Calu3 (cell line): ENCODE measurements around the gene JHY. TPM values are rescaled to one million over a fixed set of nuclear protein-coding genes. Genes with fewer than 3 reads are reported as not detected.
"Not testable (repeated sequence)": the region's sequence is repeated elsewhere in the genome, so short reads cannot be mapped to it uniquely, and the experiment has no call there.

Source experiments
- BruUV-seq: library from RNA; stranded (reverse); fragments of 400-500 nt; replicated peaks from 2 replicates; lab custom pipeline; 2021; lab: Mats Ljungman, UMichigan
- CTCF ChIA-PET: fragments of 300-600 bp; sonication (Branson Sonifier 250); formaldehyde crosslinking; loops from one replicate; lab custom pipeline; 2022; ENCODE audit warnings: antibody characterized with exemption; lab: Charles Lee
- DNase-seq: peaks from one replicate; pipeline ENCODE4 v3.0.0; 2022
- H3K27ac Mint-ChIP-seq: one replicate; pipeline ENCODE4 v1.8.0; 2022; ENCODE audit warnings: mixed read lengths; ENCODE audit not compliant: unreplicated experiment
- H3K27me3 Mint-ChIP-seq: one replicate; pipeline ENCODE4 v1.8.0; 2022; ENCODE audit warnings: mixed read lengths; ENCODE audit not compliant: unreplicated experiment
- H3K36me3 Mint-ChIP-seq: one replicate; pipeline ENCODE4 v1.8.0; 2022; ENCODE audit warnings: mild to moderate bottlenecking, moderate library complexity, mixed read lengths; ENCODE audit not compliant: insufficient read depth, unreplicated experiment
- H3K4me1 Mint-ChIP-seq: one replicate; pipeline ENCODE4 v1.8.0; 2022; ENCODE audit warnings: mild to moderate bottlenecking, low read depth, mixed read lengths; ENCODE audit not compliant: unreplicated experiment
- H3K4me3 Mint-ChIP-seq: one replicate; pipeline ENCODE4 v1.8.0; 2022; ENCODE audit warnings: mild to moderate bottlenecking, low read depth, moderate library complexity, mixed read lengths; ENCODE audit not compliant: unreplicated experiment
- H3K9me3 Mint-ChIP-seq: one replicate; pipeline ENCODE4 v1.8.0; 2022; ENCODE audit warnings: low read depth, mixed read lengths; ENCODE audit not compliant: unreplicated experiment
- CTCF ChIP-seq: fragments of 200-600 bp; IDR thresholded peaks from one replicate; pipeline ENCODE4 v1.8.0; 2022; ENCODE audit warnings: antibody characterized with exemption; ENCODE audit not compliant: unreplicated experiment
- intact Hi-C: fragments of 100-400 bp; cut with micrococcal nuclease; formaldehyde crosslinking; loops from one replicate; pipeline ENCODE4 v1.10.0; 2022; ENCODE audit not compliant: unreplicated experiment
- total RNA-seq: library from RNA; stranded (reverse); gene quantifications from 2 replicates; pipeline ENCODE4 v1.2.3, GENCODE V29; 2022

Gene JHY
- total RNA-seq, 1 experiment from 2014 or later = 3.5 TPM

DNA sequence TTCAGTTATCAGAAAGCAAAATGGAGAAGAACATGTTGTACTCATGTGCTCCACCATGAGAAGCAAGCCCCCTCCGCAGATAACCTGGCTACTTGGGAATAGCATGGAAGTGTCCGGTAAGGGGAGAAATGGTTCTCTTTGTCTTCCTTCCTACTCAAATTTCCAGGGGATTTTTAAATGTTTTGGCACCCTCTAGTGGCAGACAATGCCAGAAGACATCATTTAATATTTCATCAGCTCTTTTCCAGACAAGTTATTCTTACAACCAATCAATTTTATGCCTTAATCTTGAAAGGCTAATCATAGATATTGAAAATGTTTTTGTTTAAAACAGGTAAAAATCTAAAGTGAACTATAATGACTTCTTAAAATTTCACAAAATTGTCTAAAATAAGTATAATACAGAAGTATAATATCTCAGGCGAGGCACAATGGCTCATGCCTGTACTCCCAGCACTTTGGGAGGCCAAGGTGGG, 28.6 kb upstream of the JHY start:
- TF ChIP-seq CTCF = no peak
- BruUV-seq = no TSS peak
- Mint-ChIP-seq H3K27me3 (no peaks in the 10 kb centered on the region), H3K27ac (no peak overlapping the region), H3K36me3 (no peaks in the 10 kb centered on the region), H3K4me1 (peaks cover 19% of the 10 kb centered on the region), H3K9me3 (no peaks in the 10 kb centered on the region), H3K4me3 (no peak overlapping the region)
- intact Hi-C loops = loop anchor here (1.0 to 2.0 kb wide), 3 partner anchors 40 to 221 kb away; no protein-coding TSS in a partner anchor
- peak; percentile 61 for DNase-seq
- CTCF ChIA-PET = interaction anchor here (0.6 to 1.1 kb wide), 7 partner anchors 37 to 225 kb away, joined by 3 to 8 read pairs (median 3); no protein-coding TSS in a partner anchor

DNA sequence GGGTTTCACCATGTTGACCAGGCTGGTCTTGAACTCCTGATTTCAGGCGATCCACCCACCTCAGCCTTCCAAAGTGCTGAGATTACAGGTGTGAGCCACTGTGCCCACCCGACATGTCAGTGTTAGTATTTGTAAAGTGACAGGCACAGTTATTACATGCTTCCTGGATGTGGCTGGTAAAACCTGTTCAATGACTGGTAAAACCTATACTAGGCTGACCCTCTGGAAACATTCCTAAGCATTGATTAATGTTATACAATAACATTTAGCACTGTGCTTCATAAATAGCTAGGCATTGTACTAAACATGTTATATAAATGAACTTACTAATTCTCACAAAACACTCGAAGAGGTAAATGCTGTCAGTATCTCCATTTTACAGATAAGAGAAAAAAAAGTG, 20.9 kb upstream of the JHY start:
- Mint-ChIP-seq H3K36me3 (no peaks in the 10 kb centered on the region), H3K27ac (peak overlapping the region; percentile 60), H3K27me3 (no peaks in the 10 kb centered on the region), H3K4me1 (peaks cover 29% of the 10 kb centered on the region), H3K9me3 (no peaks in the 10 kb centered on the region), H3K4me3 (no peak overlapping the region)
- intact Hi-C loops = no loop called here
- CTCF ChIA-PET = interaction anchor here (0.9 to 1.5 kb wide), 3 partner anchors 159 to 192 kb away, joined by 3 to 4 read pairs (median 3); no protein-coding TSS in a partner anchor
- no TSS peak for BruUV-seq
- peak; percentile 34 for DNase-seq
- no peak for TF ChIP-seq CTCF

GRCh38 chr11:122862091-122862490, 20.5 kb upstream of the JHY start:
- H3K9me3 Mint-ChIP-seq = no peaks in the 10 kb centered on the region
- DNase-seq = no peak
- H3K27me3 Mint-ChIP-seq = no peaks in the 10 kb centered on the region
- intact Hi-C loops = no loop called here
- H3K4me3 Mint-ChIP-seq = no peak overlapping the region
- CTCF ChIA-PET = interaction anchor here (0.9 to 1.5 kb wide), 3 partner anchors 159 to 192 kb away, joined by 3 to 4 read pairs (median 3); no protein-coding TSS in a partner anchor
- H3K36me3 Mint-ChIP-seq = no peaks in the 10 kb centered on the region
- no TSS peak for BruUV-seq
- no peak for TF ChIP-seq CTCF
- peak overlapping the region; percentile 60 for H3K27ac Mint-ChIP-seq
- peaks cover 29% of the 10 kb centered on the region for H3K4me1 Mint-ChIP-seq

- CTCF ChIA-PET = interaction anchor here (0.7 to 1.7 kb wide), 4 partner anchors 158 to 749 kb away, joined by 3 to 15 read pairs (median 8); no protein-coding TSS in a partner anchor
- not testable (repeated sequence) for H3K36me3 Mint-ChIP-seq, H3K27ac Mint-ChIP-seq, DNase-seq, H3K9me3 Mint-ChIP-seq, H3K27me3 Mint-ChIP-seq, H3K4me3 Mint-ChIP-seq, BruUV-seq
- peaks cover 29% of the 10 kb centered on the region for H3K4me1 Mint-ChIP-seq
- intact Hi-C loops = loop anchor here (1.0 kb wide), 1 partner anchor 160 kb away; no protein-coding TSS in a partner anchor
Observed at GRCh38 chr11:122863154-122863553, 19.4 kb upstream of the JHY start.
